Measurements from ENCODE around the gene CCDC74A.
"Not testable (repeated sequence)": the region's sequence is repeated elsewhere in the genome, so short reads cannot be mapped to it uniquely, and the experiment has no call there.

The CCDC74A gene

GRCh38 chr2:131504082-131504750 lies 23.5 kb upstream of the CCDC74A start:
- Histone ChIP-seq H4K20me1 (ENCODE audit: insufficient read depth, low read length) (peaks cover 12% of the 10 kb centered on the region), H3K36me3 (ENCODE audit: insufficient read depth, low read length) (peaks cover 87% of the 10 kb centered on the region), H3K79me2 (ENCODE audit: insufficient read depth, low read length) (peaks cover 13% of the 10 kb centered on the region)
- not testable (repeated sequence) for H2AFZ ChIP-seq (ENCODE audit: low read depth, low read length); H3K4me2 ChIP-seq (ENCODE audit: insufficient read depth, low read length); H3K27ac ChIP-seq (ENCODE audit: low read length); H3K4me1 ChIP-seq (ENCODE audit: insufficient read depth, low read length); H3K9me3 ChIP-seq (ENCODE audit: insufficient read depth, low read length, severe bottlenecking); H3K27me3 ChIP-seq (ENCODE audit: insufficient read depth, low read length, poor library complexity); H3K9ac ChIP-seq (ENCODE audit: low read depth, low read length); H3K4me3 ChIP-seq (ENCODE audit: low read depth in 1 of 2, low read length in 2 of 2); DNase-seq
- ATAC-seq (ENCODE audit: insufficient read depth, low read depth), result peak; percentile 55; the same call in 1 of the 3 replicates

GRCh38 chr2:131509615-131510014 lies 18.1 kb upstream of the CCDC74A start:
- Histone ChIP-seq H3K27ac (ENCODE audit: low read length) (no peak overlapping the region), H3K27me3 (ENCODE audit: insufficient read depth, low read length, poor library complexity) (no peaks in the 10 kb centered on the region), H3K9me3 (ENCODE audit: insufficient read depth, low read length, severe bottlenecking) (no peaks in the 10 kb centered on the region), H2AFZ (ENCODE audit: low read depth, low read length) (no peak overlapping the region), H3K9ac (ENCODE audit: low read depth, low read length) (no peak overlapping the region), H3K36me3 (ENCODE audit: insufficient read depth, low read length) (peaks cover 70% of the 10 kb centered on the region), H3K79me2 (ENCODE audit: insufficient read depth, low read length) (no peaks in the 10 kb centered on the region), H3K4me2 (ENCODE audit: insufficient read depth, low read length) (no peak overlapping the region), H3K4me1 (ENCODE audit: insufficient read depth, low read length) (no peaks in the 10 kb centered on the region), H3K4me3 (ENCODE audit: low read depth in 1 of 2, low read length in 2 of 2) (no peak overlapping the region), H4K20me1 (ENCODE audit: insufficient read depth, low read length) (peaks cover 6% of the 10 kb centered on the region; the same call in 1 of the 2 replicates)
- DNase-seq (no peak), ATAC-seq (ENCODE audit: insufficient read depth, low read depth) (no peak)
- TF ChIP-seq EZH2 (IDR thresholded peaks at IDR 0.05; ENCODE audit: borderline replicate concordance, low read depth, low read length, severe bottlenecking) (no peak), CTCF (IDR thresholded peaks at IDR 0.05; ENCODE audit: borderline replicate concordance, extremely low read depth, low read length, poor library complexity, severe bottlenecking) (no peak)

DNA sequence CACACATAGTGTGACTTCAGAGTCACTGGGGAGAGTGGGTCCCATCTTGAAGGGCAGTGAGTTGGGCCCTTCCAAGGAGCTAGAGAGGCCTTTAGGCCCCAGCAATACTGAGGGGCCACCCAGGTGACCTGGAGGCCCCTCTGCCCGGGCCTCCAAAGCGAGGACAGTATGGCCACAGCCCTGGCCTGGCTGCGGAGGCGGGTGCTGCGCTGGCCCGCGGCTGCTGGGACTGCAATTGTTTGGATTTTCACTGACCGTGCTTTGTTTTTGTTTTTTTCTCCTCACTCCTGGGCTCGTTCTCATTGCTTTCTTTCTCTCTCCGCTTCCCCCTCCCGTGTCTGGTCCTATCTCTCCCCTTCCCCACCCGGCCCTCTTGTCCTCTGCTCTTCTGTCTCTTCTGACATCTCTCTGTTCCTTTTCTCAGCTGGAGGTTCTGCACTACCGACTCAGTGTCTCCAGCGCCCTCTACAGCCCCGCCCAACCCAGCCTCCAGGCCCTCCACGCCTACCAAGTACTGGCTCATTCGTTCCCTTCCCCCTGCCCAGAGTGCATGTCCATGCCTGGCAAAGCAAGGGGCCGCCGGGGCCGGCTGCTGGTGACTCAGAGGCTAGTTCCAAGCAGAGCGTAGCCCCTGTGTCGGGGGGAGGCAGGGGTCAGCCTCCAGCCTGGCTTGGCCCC lies 16.3 kb upstream of the CCDC74A start:
- not testable (repeated sequence) for H3K4me2 ChIP-seq (ENCODE audit: insufficient read depth, low read length); H3K27me3 ChIP-seq (ENCODE audit: insufficient read depth, low read length, poor library complexity); H3K27ac ChIP-seq (ENCODE audit: low read length); ATAC-seq (ENCODE audit: insufficient read depth, low read depth); H3K9me3 ChIP-seq (ENCODE audit: insufficient read depth, low read length, severe bottlenecking); DNase-seq; H3K4me1 ChIP-seq (ENCODE audit: insufficient read depth, low read length); H2AFZ ChIP-seq (ENCODE audit: low read depth, low read length); H3K4me3 ChIP-seq (ENCODE audit: low read depth in 1 of 2, low read length in 2 of 2); H3K9ac ChIP-seq (ENCODE audit: low read depth, low read length); H3K79me2 ChIP-seq (ENCODE audit: insufficient read depth, low read length); H4K20me1 ChIP-seq (ENCODE audit: insufficient read depth, low read length)
- peaks cover 58% of the 10 kb centered on the region for H3K36me3 ChIP-seq (ENCODE audit: insufficient read depth, low read length)

GRCh38 chr2:131511969-131512870 lies 15.5 kb upstream of the CCDC74A start:
- not testable (repeated sequence) for H3K27me3 ChIP-seq (ENCODE audit: insufficient read depth, low read length, poor library complexity); H3K79me2 ChIP-seq (ENCODE audit: insufficient read depth, low read length); H3K4me2 ChIP-seq (ENCODE audit: insufficient read depth, low read length); H3K4me3 ChIP-seq (ENCODE audit: low read depth in 1 of 2, low read length in 2 of 2); H3K27ac ChIP-seq (ENCODE audit: low read length); H3K4me1 ChIP-seq (ENCODE audit: insufficient read depth, low read length); H3K9ac ChIP-seq (ENCODE audit: low read depth, low read length); H2AFZ ChIP-seq (ENCODE audit: low read depth, low read length); H3K9me3 ChIP-seq (ENCODE audit: insufficient read depth, low read length, severe bottlenecking); H4K20me1 ChIP-seq (ENCODE audit: insufficient read depth, low read length); DNase-seq; ATAC-seq (ENCODE audit: insufficient read depth, low read depth)
- H3K36me3 ChIP-seq (ENCODE audit: insufficient read depth, low read length), result peaks cover 59% of the 10 kb centered on the region

GRCh38 chr2:131514408-131515166 lies 13.1 kb upstream of the CCDC74A start:
- ATAC-seq (ENCODE audit: insufficient read depth, low read depth); H3K9me3 ChIP-seq (ENCODE audit: insufficient read depth, low read length, severe bottlenecking); H3K27ac ChIP-seq (ENCODE audit: low read length); H3K27me3 ChIP-seq (ENCODE audit: insufficient read depth, low read length, poor library complexity); H2AFZ ChIP-seq (ENCODE audit: low read depth, low read length); H3K4me1 ChIP-seq (ENCODE audit: insufficient read depth, low read length); H3K79me2 ChIP-seq (ENCODE audit: insufficient read depth, low read length); H3K4me3 ChIP-seq (ENCODE audit: low read depth in 1 of 2, low read length in 2 of 2); H4K20me1 ChIP-seq (ENCODE audit: insufficient read depth, low read length); H3K4me2 ChIP-seq (ENCODE audit: insufficient read depth, low read length); DNase-seq; H3K9ac ChIP-seq (ENCODE audit: low read depth, low read length): not testable (repeated sequence)
- H3K36me3 ChIP-seq (ENCODE audit: insufficient read depth, low read length), result peaks cover 60% of the 10 kb centered on the region

GRCh38 chr2:131515235-131515634 lies 12.5 kb upstream of the CCDC74A start:
- ATAC-seq (ENCODE audit: insufficient read depth, low read depth); H4K20me1 ChIP-seq (ENCODE audit: insufficient read depth, low read length): not testable (repeated sequence)

More at GRCh38 chr2:131515235-131515634, 12.5 kb upstream of the CCDC74A start:
- H3K4me1 ChIP-seq (ENCODE audit: insufficient read depth, low read length); H3K9ac ChIP-seq (ENCODE audit: low read depth, low read length); H3K4me2 ChIP-seq (ENCODE audit: insufficient read depth, low read length); H3K4me3 ChIP-seq (ENCODE audit: low read depth in 1 of 2, low read length in 2 of 2); H3K27ac ChIP-seq (ENCODE audit: low read length); H3K79me2 ChIP-seq (ENCODE audit: insufficient read depth, low read length); H3K9me3 ChIP-seq (ENCODE audit: insufficient read depth, low read length, severe bottlenecking); H2AFZ ChIP-seq (ENCODE audit: low read depth, low read length); DNase-seq; H3K27me3 ChIP-seq (ENCODE audit: insufficient read depth, low read length, poor library complexity): not testable (repeated sequence)
- H3K36me3 ChIP-seq (ENCODE audit: insufficient read depth, low read length), result peaks cover 60% of the 10 kb centered on the region
